Neural crest cell (in vitro differentiated cells): ENCODE results near the gene CDK14. TPM values are rescaled to one million over a fixed set of nuclear protein-coding genes. Genes with fewer than 3 reads are reported as not detected.

Experiments
- DNase-seq: peaks from one replicate; pipeline ENCODE4 v3.0.0; 2021; ENCODE audit warnings: low read depth, mixed read lengths, low spot score
- H3K27ac Mint-ChIP-seq: one replicate; pipeline ENCODE4 v1.8.0; 2021; ENCODE audit warnings: mild to moderate bottlenecking, mixed read lengths; ENCODE audit not compliant: unreplicated experiment
- H3K27me3 Mint-ChIP-seq: 2 replicates; pipeline ENCODE4 v1.8.0; 2021; ENCODE audit warnings: low read depth, mild to moderate bottlenecking, mixed read lengths
- H3K36me3 Mint-ChIP-seq: 2 replicates; pipeline ENCODE4 v1.8.0; 2021; ENCODE audit warnings: low read depth, mild to moderate bottlenecking, mixed read lengths
- H3K4me1 Mint-ChIP-seq: 2 replicates; pipeline ENCODE4 v1.8.0; 2021; ENCODE audit warnings: mixed read lengths
- H3K4me3 Mint-ChIP-seq: one replicate; pipeline ENCODE4 v1.8.0; 2021; ENCODE audit warnings: mild to moderate bottlenecking, mixed read lengths
- H3K9me3 Mint-ChIP-seq: 2 replicates; pipeline ENCODE4 v1.8.0; 2021; ENCODE audit warnings: mixed read lengths
- CTCF ChIP-seq: fragments of 200-600 bp; sonication (generic); conservative IDR thresholded peaks from 2 replicates; pipeline ENCODE4 v1.5.0; 2021; ENCODE audit warnings: antibody characterized with exemption, mild to moderate bottlenecking
- total RNA-seq: library from RNA; stranded (reverse); gene quantifications from 2 replicates; pipeline ENCODE4 v1.2.1, GENCODE V29; 2021

Gene CDK14
- total RNA-seq, 1 donor from 2014 or later = 49.6 TPM

DNA sequence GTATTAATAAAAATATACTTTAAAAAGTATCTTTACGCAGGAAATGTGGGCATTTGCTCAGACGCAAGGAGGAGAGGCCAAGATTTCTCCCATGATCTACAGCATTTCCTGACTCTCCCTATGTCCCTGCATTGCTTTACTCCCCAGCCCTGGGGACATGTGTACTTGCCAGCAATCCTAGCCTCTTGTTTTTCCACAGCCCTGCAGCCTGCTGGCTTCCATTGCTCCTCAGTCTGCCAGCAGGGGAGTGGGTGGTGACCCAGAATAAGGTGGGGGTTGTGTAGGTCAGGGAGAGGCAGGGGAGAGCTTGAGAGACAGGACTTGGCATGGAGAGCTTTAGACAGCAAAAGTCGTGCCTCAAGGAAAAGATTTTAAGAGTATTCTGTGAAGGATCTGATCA is 307.7 kb downstream of the CDK14 start:
- Mint-ChIP-seq H3K9me3 (no peaks in the 10 kb centered on the region), H3K4me3 (no peak overlapping the region), H3K36me3 (peaks cover 2% of the 10 kb centered on the region), H3K4me1 (no peaks in the 10 kb centered on the region), H3K27me3 (no peaks in the 10 kb centered on the region), H3K27ac (no peak overlapping the region)
- TF ChIP-seq CTCF = no peak
- no peak for DNase-seq

DNA sequence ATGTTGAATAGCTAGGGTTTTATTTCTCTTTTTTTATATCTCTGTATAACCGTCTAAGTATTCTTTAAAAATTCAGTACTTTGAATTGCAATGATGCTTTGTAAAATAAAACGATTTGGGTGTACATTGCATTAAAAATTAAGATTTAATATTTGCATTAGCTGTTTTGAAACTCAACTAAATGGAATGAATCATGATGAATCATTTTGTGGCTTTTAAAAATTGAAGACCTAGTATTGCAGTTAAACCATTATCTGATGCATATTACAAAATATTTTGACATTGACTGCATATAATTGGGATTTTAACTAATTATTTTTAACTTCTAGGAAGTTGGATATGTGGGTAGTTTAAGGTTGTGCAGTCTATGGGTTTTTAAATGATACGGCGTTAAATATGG is 314.0 kb downstream of the CDK14 start:
- Mint-ChIP-seq H3K9me3 (peaks cover 3% of the 10 kb centered on the region), H3K4me3 (no peak overlapping the region), H3K27me3 (no peaks in the 10 kb centered on the region), H3K4me1 (no peaks in the 10 kb centered on the region), H3K36me3 (peaks cover 4% of the 10 kb centered on the region), H3K27ac (no peak overlapping the region)
- no peak for TF ChIP-seq CTCF
- no peak for DNase-seq

GRCh38 chr7:90916319-90916718 is 320.2 kb downstream of the CDK14 start:
- H3K4me1 Mint-ChIP-seq = no peaks in the 10 kb centered on the region
- TF ChIP-seq CTCF = no peak
- DNase-seq = no peak
- peaks cover 5% of the 10 kb centered on the region for H3K9me3 Mint-ChIP-seq
- no peaks in the 10 kb centered on the region for H3K27me3 Mint-ChIP-seq
- peaks cover under 1% of the 10 kb centered on the region for H3K36me3 Mint-ChIP-seq
- no peak overlapping the region for H3K4me3 Mint-ChIP-seq
- no peak overlapping the region for H3K27ac Mint-ChIP-seq

GRCh38 chr7:90917539-90917938 is 321.4 kb downstream of the CDK14 start:
- no peak for DNase-seq
- Mint-ChIP-seq H3K4me1 (no peaks in the 10 kb centered on the region), H3K27me3 (no peaks in the 10 kb centered on the region), H3K27ac (no peak overlapping the region), H3K36me3 (no peaks in the 10 kb centered on the region), H3K4me3 (no peak overlapping the region), H3K9me3 (peaks cover 4% of the 10 kb centered on the region)
- TF ChIP-seq CTCF = no peak

GRCh38 chr7:90918303-90918702 is 322.2 kb downstream of the CDK14 start:
- no peak overlapping the region for H3K4me3 Mint-ChIP-seq
- no peak for DNase-seq
- no peaks in the 10 kb centered on the region for H3K4me1 Mint-ChIP-seq
- H3K9me3 Mint-ChIP-seq = peaks cover 4% of the 10 kb centered on the region
- TF ChIP-seq CTCF = no peak
- H3K27ac Mint-ChIP-seq = no peak overlapping the region
- H3K36me3 Mint-ChIP-seq = no peaks in the 10 kb centered on the region
- no peaks in the 10 kb centered on the region for H3K27me3 Mint-ChIP-seq

DNA sequence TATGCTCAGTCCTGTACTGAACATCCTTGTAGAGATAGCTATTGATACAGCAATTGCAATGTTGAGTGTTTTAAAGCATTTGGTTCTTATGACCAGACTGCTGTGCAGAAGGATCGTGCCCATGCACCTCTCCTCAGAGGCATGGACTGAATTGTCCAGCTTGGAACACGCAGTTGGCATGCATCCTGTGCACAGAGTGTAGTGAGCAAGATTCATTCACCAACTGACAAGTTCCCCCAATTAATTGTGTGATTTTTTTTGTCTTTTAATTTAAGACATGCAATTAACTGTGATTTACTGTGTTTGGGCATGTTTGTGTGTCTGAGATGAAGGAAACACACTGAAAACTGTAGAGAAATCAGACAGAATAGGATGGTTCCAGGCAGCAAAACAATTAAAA is 323.7 kb downstream of the CDK14 start:
- no peak overlapping the region for H3K4me3 Mint-ChIP-seq
- peaks cover 4% of the 10 kb centered on the region for H3K9me3 Mint-ChIP-seq

More for the DNA sequence above, 323.7 kb downstream of the CDK14 start:
- Mint-ChIP-seq H3K4me1 (no peaks in the 10 kb centered on the region), H3K36me3 (no peaks in the 10 kb centered on the region), H3K27me3 (no peaks in the 10 kb centered on the region), H3K27ac (no peak overlapping the region)
- no peak for TF ChIP-seq CTCF
- no peak for DNase-seq
